Stimulated activated CD8-positive, alpha-beta memory T cell treated with anti-CD3 and anti-CD28 coated beads, Interleukin-4, amount 100 ng/mL, for 48 hours (primary cell): ENCODE measurements around the gene CNST.
"Not testable (repeated sequence)": the region's sequence is repeated elsewhere in the genome, so short reads cannot be mapped to it uniquely, and the experiment has no call there.

Source experiments
- DNase-seq: peaks from one replicate; pipeline ENCODE4 v3.0.0-alpha.2; 2020

Gene CNST

GRCh38 chr1:246681900-246682895 is 115.9 kb downstream of the CNST start:
- DNase-seq = no peak

- no peak for DNase-seq
Observed at GRCh38 chr1:246683521-246683920, 117.3 kb downstream of the CNST start.

- no peak for DNase-seq
Observed at GRCh38 chr1:246687002-246687401, 120.7 kb downstream of the CNST start.

DNA sequence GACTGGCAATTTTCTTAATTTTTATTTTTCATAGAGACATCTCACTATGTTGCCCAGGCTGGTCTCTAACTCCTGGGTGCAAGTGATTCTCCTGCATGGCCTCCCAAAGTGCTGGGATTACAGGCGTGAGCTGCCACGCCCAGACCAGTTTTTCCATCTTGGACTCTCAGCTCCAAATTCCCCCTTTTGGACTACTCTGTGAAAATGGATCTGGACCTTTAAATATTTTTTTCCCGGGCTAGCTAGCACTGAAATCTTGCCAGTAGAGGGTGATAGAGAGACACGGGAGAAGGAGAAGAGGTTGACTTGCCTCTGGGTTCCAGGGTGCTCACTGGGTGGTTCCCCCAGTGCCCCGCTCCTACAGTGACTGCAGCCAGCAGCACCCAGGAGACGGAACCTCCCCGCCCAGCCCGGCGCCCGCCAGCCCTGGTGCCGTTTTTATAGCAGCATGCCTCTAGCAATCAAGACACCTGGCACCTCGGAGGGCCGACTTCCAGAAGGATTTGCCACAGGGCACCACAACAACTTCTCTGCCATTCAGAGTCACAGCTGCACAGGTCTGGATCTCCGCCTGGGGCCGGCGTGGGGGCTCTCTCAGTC is 123.3 kb downstream of the CNST start:
- DNase-seq = peak; percentile 57

- no peak for DNase-seq
Observed at GRCh38 chr1:246690100-246690499, 123.8 kb downstream of the CNST start.

- no peak for DNase-seq
Observed at GRCh38 chr1:246691622-246692495, 125.6 kb downstream of the CNST start.

DNA sequence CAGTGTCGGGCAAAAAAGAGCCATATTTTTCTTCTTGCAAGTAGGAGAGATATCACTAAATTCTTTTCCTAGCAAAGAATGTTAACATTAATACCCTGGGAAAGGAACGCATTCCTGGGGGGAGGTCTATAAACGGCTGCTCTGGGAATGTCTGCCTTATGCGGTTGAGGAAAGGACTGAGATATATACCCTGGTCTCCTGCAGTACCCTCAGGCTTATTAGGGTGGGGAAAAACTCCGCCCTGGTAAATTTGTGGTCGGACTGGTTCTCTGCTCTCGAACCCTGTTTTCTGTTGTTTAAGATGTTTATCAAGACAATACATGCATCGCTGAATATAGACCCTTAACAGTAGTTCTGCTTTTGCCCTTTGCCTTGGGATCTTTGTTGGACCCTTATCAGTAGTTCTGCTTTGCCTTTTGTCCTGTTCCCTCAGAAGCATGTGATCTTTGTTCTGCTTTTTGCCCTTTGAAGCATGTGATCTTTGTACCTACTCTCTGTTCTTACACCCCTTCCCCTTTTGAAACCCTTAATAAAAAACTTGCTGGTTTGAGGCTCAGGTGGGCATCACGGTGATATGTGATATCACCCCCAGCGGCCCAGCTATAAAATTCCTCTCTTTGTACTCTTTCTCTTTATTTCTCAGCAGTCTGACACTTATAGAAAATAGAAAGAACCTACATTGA is 128.1 kb downstream of the CNST start:
- DNase-seq = not testable (repeated sequence)

DNA sequence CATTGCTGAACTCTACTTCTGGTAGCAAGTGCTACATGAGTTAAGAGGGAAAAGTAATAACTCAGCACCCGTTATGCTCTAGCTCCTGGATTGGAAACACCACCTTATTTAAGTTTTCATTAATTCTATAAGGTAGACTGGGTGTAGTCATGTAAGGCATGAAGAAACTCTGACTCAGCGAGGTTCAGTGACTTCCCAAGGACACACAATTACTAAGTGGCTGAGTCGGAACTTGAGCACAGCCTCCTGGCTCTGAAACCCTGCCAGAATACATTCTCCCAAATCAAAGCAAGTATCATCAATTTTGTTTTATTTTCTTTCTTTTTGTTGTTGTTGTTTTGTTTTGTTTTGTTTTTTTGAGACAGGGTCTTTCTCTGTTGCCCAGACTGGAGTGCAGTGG is 128.9 kb downstream of the CNST start:
- no peak for DNase-seq

DNA sequence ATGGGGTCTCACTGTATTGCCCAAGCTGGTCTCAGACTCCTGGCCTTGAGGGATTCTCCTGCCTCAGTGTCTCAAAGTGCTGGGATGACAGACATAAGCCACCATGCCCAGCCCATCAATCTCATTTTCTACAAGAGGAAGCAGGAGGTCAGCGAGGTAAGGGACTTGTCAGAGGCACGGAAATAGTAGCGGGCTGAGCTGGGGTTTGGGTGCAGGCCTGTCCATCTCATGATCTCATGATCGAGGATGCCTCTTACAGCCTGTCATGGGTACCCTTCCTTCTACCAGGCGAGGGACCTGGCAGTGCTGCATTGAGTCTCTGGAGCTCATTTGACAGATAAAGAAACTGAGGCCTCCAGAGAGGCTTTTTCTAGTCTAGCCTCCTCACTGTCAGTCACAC is 129.4 kb downstream of the CNST start:
- DNase-seq = no peak

DNA sequence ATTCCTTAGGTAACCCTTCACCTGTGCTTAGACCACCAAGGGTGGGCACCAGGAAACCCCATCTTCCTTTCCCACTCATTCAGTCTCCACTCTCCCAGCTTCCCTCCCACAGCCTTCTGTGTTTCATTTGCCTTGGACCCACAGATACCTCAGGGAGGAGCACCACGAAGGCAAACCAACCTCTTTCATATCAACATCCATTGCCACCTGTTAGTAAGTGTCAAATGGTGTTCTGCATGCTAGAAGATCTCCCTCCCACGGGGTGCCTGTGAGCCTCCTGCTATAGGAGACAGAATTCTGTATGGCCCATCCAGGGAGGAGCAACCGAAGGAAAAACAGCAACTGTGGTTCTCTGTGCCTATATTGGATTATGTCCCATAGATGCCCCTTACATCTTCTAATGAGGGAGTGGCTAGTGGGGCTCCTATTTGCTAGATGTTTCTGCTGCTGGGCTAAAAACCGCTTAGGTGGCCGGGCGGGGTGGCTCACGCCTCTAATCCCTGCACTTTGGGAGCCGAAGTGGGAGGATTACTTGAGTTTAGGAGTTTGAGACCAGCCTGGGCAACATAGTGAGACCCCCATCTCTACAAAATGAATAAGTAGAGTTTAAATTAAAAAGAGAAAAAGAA is 132.3 kb downstream of the CNST start:
- no peak for DNase-seq

GRCh38 chr1:246699095-246699735 is 133.0 kb downstream of the CNST start:
- peak; percentile 89 for DNase-seq

GRCh38 chr1:246703581-246703980 is 137.3 kb downstream of the CNST start:
- DNase-seq = no peak

- no peak for DNase-seq
Observed at GRCh38 chr1:246705368-246705767, 139.1 kb downstream of the CNST start.

- DNase-seq = no peak
Observed at GRCh38 chr1:246708166-246708565, 141.9 kb downstream of the CNST start.

- no peak for DNase-seq
Observed at GRCh38 chr1:246709196-246709595, 142.9 kb downstream of the CNST start.

GRCh38 chr1:246709835-246710234 is 143.6 kb downstream of the CNST start:
- DNase-seq = no peak

DNA sequence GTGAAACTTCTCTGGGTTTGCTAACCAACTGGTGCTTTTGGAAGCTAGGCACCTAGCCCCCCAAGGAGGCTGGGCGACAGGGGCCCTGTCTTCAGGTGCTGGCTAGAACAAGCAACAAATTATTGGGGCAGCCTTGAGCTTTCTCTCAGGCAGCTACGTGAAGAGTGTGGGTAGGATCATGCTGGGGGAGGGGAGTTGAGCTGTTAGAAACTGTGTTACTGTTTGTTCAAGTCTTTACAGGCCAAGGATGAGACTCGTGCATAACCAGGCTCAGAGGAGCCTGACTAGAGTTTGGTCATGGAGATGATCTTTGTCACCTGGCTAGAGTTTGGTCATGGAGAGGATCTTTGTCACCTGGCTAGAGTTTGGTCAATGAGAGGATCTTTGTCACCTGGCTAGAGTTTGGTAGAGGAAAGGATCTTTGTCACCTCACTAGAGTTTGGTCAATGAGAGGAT is 145.3 kb downstream of the CNST start:
- DNase-seq = no peak

DNA sequence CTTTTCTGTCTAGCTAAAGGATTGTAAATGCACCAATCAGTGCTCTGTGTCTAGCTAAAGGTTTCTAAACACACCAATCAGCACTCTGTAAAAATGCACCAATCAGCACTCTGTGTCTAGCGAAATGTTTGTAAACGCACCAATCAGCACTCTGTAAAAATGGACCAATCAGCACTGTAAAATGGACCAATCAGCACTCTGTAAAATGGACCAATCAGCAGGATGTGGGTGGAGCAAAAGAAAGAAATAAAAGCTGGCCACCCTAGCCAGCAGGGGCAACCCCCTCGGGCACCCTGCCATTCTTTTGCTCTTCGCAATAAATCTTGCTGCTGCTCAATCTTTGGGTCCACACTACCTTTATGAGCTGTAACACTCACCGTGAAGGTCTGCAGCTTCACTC is 146.2 kb downstream of the CNST start:
- not testable (repeated sequence) for DNase-seq
